Keratinocyte (primary cell): ENCODE measurements around the gene GPATCH4.

Experiments
- EZH2 ChIP-seq: IDR thresholded peaks from one replicate; pipeline ENCODE4 v1.6.1; 2012; ENCODE audit warnings: inconsistent platforms, mild to moderate bottlenecking, low read length, moderate library complexity
- TF ChIP-seq, protein P1 (sequence below), 3 experiments: IDR thresholded peaks in 1 of 3; conservative IDR thresholded peaks in 1 of 3; optimal IDR thresholded peaks in 1 of 3; 2 replicates in 2 of 3; 3 replicates in 1 of 3; pipeline versions ENCODE3 to v1.5.1; 2011; ENCODE audit warnings: low read length in 3 of 3, mild to moderate bottlenecking in 3 of 3, moderate library complexity in 2 of 3, control low read depth in 1 of 3, inconsistent platforms in 1 of 3; ENCODE audit not compliant: insufficient read depth in 2 of 3; ENCODE audit errors: extremely low read depth in 1 of 3

DNA sequence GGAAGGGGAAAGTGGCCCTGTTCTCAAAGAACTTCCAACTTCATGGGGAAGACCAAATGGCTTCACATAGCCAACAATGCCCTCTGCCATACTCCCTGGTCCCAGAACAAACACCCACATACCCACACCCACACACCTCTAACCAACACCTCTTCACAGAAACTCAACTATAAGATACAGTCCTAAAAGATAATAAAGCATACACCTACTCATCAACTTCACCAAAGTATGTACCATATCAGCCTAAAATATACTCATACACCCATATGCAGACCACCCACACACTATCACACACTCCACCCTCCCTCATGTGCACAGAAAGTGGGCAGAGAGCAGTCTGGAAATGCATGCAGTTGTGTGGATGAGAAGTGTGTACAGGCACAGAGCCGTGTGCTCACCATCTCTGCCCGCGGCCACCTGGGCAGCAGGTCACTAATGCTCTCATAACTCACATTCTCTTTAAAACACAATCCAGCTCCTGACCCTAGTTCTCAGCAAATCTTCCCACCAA, 56.6 kb downstream of the GPATCH4 start:
- TF ChIP-seq EZH2: no peak
- TF ChIP-seq, protein P1, sequence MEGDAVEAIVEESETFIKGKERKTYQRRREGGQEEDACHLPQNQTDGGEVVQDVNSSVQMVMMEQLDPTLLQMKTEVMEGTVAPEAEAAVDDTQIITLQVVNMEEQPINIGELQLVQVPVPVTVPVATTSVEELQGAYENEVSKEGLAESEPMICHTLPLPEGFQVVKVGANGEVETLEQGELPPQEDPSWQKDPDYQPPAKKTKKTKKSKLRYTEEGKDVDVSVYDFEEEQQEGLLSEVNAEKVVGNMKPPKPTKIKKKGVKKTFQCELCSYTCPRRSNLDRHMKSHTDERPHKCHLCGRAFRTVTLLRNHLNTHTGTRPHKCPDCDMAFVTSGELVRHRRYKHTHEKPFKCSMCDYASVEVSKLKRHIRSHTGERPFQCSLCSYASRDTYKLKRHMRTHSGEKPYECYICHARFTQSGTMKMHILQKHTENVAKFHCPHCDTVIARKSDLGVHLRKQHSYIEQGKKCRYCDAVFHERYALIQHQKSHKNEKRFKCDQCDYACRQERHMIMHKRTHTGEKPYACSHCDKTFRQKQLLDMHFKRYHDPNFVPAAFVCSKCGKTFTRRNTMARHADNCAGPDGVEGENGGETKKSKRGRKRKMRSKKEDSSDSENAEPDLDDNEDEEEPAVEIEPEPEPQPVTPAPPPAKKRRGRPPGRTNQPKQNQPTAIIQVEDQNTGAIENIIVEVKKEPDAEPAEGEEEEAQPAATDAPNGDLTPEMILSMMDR (optimal IDR thresholded peaks at IDR 0.05 in 1 of 3, IDR thresholded peaks at IDR 0.05 in 1 of 3, conservative IDR thresholded peaks at IDR 0.05 in 1 of 3; ENCODE audit: extremely low read depth in 1 of 3, insufficient read depth in 2 of 3, low read length in 3 of 3): no peak
